ENCODE results near the gene DNAH1. TPM values are rescaled to one million over a fixed set of nuclear protein-coding genes. Genes with fewer than 3 reads are reported as not detected.

The DNAH1 gene
- total and polyA plus RNA-seq, 2 of the 4 experiments (the other 2 are of a cell fraction): 2.0 to 4.0 TPM

- peaks cover 16% of the 10 kb centered on the region for H3K9me1 ChIP-seq (ENCODE audit: insufficient read depth, low read length)
- no peaks in the 10 kb centered on the region for H3K27me3 ChIP-seq (ENCODE audit: control insufficient read depth, insufficient read depth, low read length)
- H3K79me1 ChIP-seq (ENCODE audit: low read depth in 1 of 2, low read length in 2 of 2): no peaks in the 10 kb centered on the region
- peak overlapping the region; percentile 59 for H3K14ac ChIP-seq (replicated peaks; ENCODE audit: low read depth, low read length)
- no peak overlapping the region for H4K91ac ChIP-seq (ENCODE audit: insufficient read depth, low read depth, low read length)
- POLR2A ChIA-PET (ENCODE audit: unreplicated experiment): no interaction called here
- H3K9me3 ChIP-seq (ENCODE audit: control insufficient read depth, insufficient read depth, low read length): no peaks in the 10 kb centered on the region
- 0 out of 2 replicates have a peak overlapping the region, but pooled peaks have one; percentile 8 for H3K27ac ChIP-seq (ENCODE audit: insufficient read depth, low read length)
- H4K5ac ChIP-seq (ENCODE audit: low read depth, low read length): no peak overlapping the region
- H4K20me1 ChIP-seq (ENCODE audit: insufficient read depth, low read length): no peaks in the 10 kb centered on the region; the same call in 1 of the 2 replicates
- DNase-seq: peak; percentile 84
- H3K36me3 ChIP-seq (ENCODE audit: control insufficient read depth, insufficient read depth, low read length): peaks cover 3% of the 10 kb centered on the region; the same call in 1 of the 2 replicates
- H3K18ac ChIP-seq (ENCODE audit: low read depth, low read length): no peak overlapping the region
- BruUV-seq (replicated peaks): no TSS peak
- no peak overlapping the region for H3K9ac ChIP-seq (ENCODE audit: low read depth, low read length)
- peak overlapping the region; percentile 29; the same call in 1 of the 2 replicates for H2AK5ac ChIP-seq (ENCODE audit: low read depth, low read length)
- no peak overlapping the region for H2BK120ac ChIP-seq (ENCODE audit: low read depth, low read length)
- no peak overlapping the region for H2AK9ac ChIP-seq (replicated peaks; ENCODE audit: low read depth, low read length, poor library complexity)
- intact Hi-C loops (cut with micrococcal nuclease): no loop called here
- H2AFZ ChIP-seq (replicated peaks; ENCODE audit: low read length, poor library complexity): peak overlapping the region; percentile 9
- no peak overlapping the region for H2BK15ac ChIP-seq (ENCODE audit: low read depth, low read length)
- in situ Hi-C loops (cut with MboI; ENCODE audit: low sequenced_read_pairs): no loop called here
- H2BK20ac ChIP-seq (ENCODE audit: low read depth, low read length): no peak overlapping the region
- H3K4me3 ChIP-seq (ENCODE audit: insufficient read depth, low read depth, low read length): no peak overlapping the region
- CTCF ChIA-PET: interaction anchor here (0.6 kb wide), 1 partner anchor 235 kb away, joined by 3 read pairs; no protein-coding TSS in a partner anchor
- H2BK5ac ChIP-seq (ENCODE audit: low read depth, low read length, poor library complexity, severe bottlenecking): peak overlapping the region; percentile 40
- peak; percentile 82 for ATAC-seq (ENCODE audit: low read depth)
- no peak overlapping the region for H3K56ac ChIP-seq (ENCODE audit: extremely low read depth, insufficient read depth, low read length)
- 89% methylated on average over 13 of the region's 16 CpGs; no CpG with 5 or more reads in 1 of the 2 experiments for WGBS, 2 experiments (ENCODE audit: extremely low coverage in 2 of 2, insufficient read length in 1 of 2)
- H3K4me1 ChIP-seq (ENCODE audit: control insufficient read depth, insufficient read depth, low read length): peaks cover 15% of the 10 kb centered on the region
- no peak overlapping the region for H3K23ac ChIP-seq (ENCODE audit: low read depth, low read length)
- H3K4me2 ChIP-seq (ENCODE audit: low read depth, low read length): 0 out of 2 replicates have a peak overlapping the region, but pooled peaks have one; percentile 4
- dilution Hi-C loops (cut with HindIII; ENCODE audit: low sequenced_read_pairs, unreplicated experiment): no loop called here
- H4K8ac ChIP-seq (ENCODE audit: low read depth in 2 of 2, low read length in 2 of 2): no peak overlapping the region
- peak overlapping the region; percentile 46 for H3K4ac ChIP-seq (ENCODE audit: low read depth, low read length)
- TF ChIP-seq MAFK (IDR thresholded peaks at IDR 0.05; ENCODE audit: low read depth, low read length): no peak
- 0 out of 2 replicates have a peak, but pooled peaks have one; percentile 49 for TF ChIP-seq MXI1 (IDR thresholded peaks at IDR 0.05; ENCODE audit: borderline replicate concordance, low read depth, low read length)
- no peak for TF ChIP-seq FOS (IDR thresholded peaks at IDR 0.05; ENCODE audit: low read depth, low read length)
Observed at GRCh38 chr3:52346623-52347530, 30.8 kb downstream of the DNAH1 start.
